Fibroblast of lung (primary cell): Measurements from ENCODE around the gene TPH2. TPM values are rescaled to one million over a fixed set of nuclear protein-coding genes. Genes with fewer than 3 reads are reported as not detected.

ENCODE experiments used
- DNase-seq, 2 donors: peaks; one replicate each; pipeline versions ENCODE4 v3.0.0 to v3.0.0-alpha.2; 2010; ENCODE audit warnings: low read depth in 2 of 2
- H2AFZ ChIP-seq: 2 replicates; pipeline ENCODE4 v1.5.1; 2012; ENCODE audit warnings: low read length, control low read depth, inconsistent platforms
- H3K27ac ChIP-seq: 2 replicates; pipeline ENCODE4 v1.5.1; 2011; ENCODE audit warnings: low read length, control low read depth; ENCODE audit not compliant: insufficient read depth
- H3K27me3 ChIP-seq: 2 replicates; pipeline ENCODE4 v1.5.1; 2011; ENCODE audit warnings: mild to moderate bottlenecking, low read length; ENCODE audit not compliant: control insufficient read depth, insufficient read depth
- H3K36me3 ChIP-seq: 2 replicates; pipeline ENCODE4 v1.5.1; 2011; ENCODE audit warnings: low read length; ENCODE audit not compliant: control insufficient read depth, insufficient read depth
- H3K4me1 ChIP-seq: 2 replicates; pipeline ENCODE4 v1.5.1; 2011; ENCODE audit warnings: low read length; ENCODE audit not compliant: control insufficient read depth, insufficient read depth; ENCODE audit errors: extremely low read depth
- H3K4me2 ChIP-seq: 2 replicates; pipeline ENCODE4 v1.5.1; 2011; ENCODE audit warnings: low read length, control low read depth; ENCODE audit not compliant: insufficient read depth; ENCODE audit errors: extremely low read depth
- H3K4me3 ChIP-seq, 4 experiments: fragments of 200-600 bp in 1 of 4; sonication (generic) in 1 of 4; replicated peaks in 1 of 4; 2 replicates each; pipeline ENCODE4 v1.5.1; 2011 to 2016; ENCODE audit warnings: low read length in 4 of 4, low read depth in 3 of 4, mild to moderate bottlenecking in 3 of 4, control low read depth in 2 of 4, inconsistent platforms in 1 of 4, mixed read lengths in 1 of 4; ENCODE audit not compliant: insufficient read depth in 1 of 4; ENCODE audit errors: control extremely low read depth in 1 of 4
- H3K79me2 ChIP-seq: 2 replicates; pipeline ENCODE4 v1.5.1; 2012; ENCODE audit warnings: mild to moderate bottlenecking, low read length, inconsistent platforms; ENCODE audit not compliant: control insufficient read depth, insufficient read depth
- H3K9ac ChIP-seq: 2 replicates; pipeline ENCODE4 v1.5.1; 2011; ENCODE audit warnings: mild to moderate bottlenecking, low read length, control low read depth; ENCODE audit not compliant: insufficient read depth
- H3K9me3 ChIP-seq: 2 replicates; pipeline ENCODE4 v1.5.1; 2012; ENCODE audit warnings: low read depth, low read length; ENCODE audit not compliant: control insufficient read depth, insufficient read depth
- H4K20me1 ChIP-seq: 2 replicates; pipeline ENCODE4 v1.5.1; 2011; ENCODE audit warnings: low read length; ENCODE audit not compliant: control insufficient read depth, insufficient read depth; ENCODE audit errors: extremely low read depth
- CTCF ChIP-seq, 2 donors: IDR thresholded peaks in 1 of 2; conservative IDR thresholded peaks in 1 of 2; 1 replicate in 1 of 2; 2 replicates in 1 of 2; pipeline ENCODE4 v1.5.1; 2011 to 2012; ENCODE audit warnings: low read length in 2 of 2, control low read depth in 1 of 2, inconsistent platforms in 1 of 2, low read depth in 1 of 2, mild to moderate bottlenecking in 1 of 2
- EZH2 ChIP-seq: IDR thresholded peaks from 2 replicates; pipeline ENCODE4 v1.5.1; 2012; ENCODE audit warnings: low read length, control low read depth, mild to moderate bottlenecking; ENCODE audit errors: missing control alignments
- polyA plus RNA-seq, 2 donors: library from polyadenylated mRNA; depleted of rRNA in 1 of 2; stranded (reverse) in 1 of 2; unstranded in 1 of 2; fragments of >200 nt; gene quantifications; 2 replicates each; pipeline ENCODE4 v1.2.1, GENCODE V29; 2011 to 2012; ENCODE audit warnings: missing spikeins in 1 of 2
- total RNA-seq: library from RNA; depleted of rRNA; stranded (reverse); fragments of >200 nt; gene quantifications from 2 replicates; pipeline ENCODE4 v1.2.1, GENCODE V29; 2014

Gene TPH2
- total and polyA plus RNA-seq, 2 donors (not counting 1 experiment from before 2014, with no cell fraction given), result 0.03 TPM; not detected in 1

- H3K9me3 ChIP-seq, result no peaks in the 10 kb centered on the region
- peak in 1 of 2 donors; percentile 66 for DNase-seq
- H4K20me1 ChIP-seq, result no peaks in the 10 kb centered on the region
- H3K9ac ChIP-seq, result no peak overlapping the region
- peak overlapping the region; percentile 66 for H3K27ac ChIP-seq
- no peak overlapping the region for H3K4me3 ChIP-seq
- TF ChIP-seq EZH2 (no peak), CTCF (conservative IDR thresholded peaks at IDR 0.05 in 1 of 2, IDR thresholded peaks at IDR 0.05 in 1 of 2; ENCODE audit: low read depth in 1 of 2, low read length in 2 of 2) (no peak)
- H3K79me2 ChIP-seq, result no peaks in the 10 kb centered on the region
- H3K4me1 ChIP-seq, result peaks cover 9% of the 10 kb centered on the region
- H3K27me3 ChIP-seq, result no peaks in the 10 kb centered on the region
- no peaks in the 10 kb centered on the region for H3K36me3 ChIP-seq
- no peak overlapping the region for H2AFZ ChIP-seq
- H3K4me2 ChIP-seq, result peak overlapping the region; percentile 64
Observed at GRCh38 chr12:71958056-71958455, 19.4 kb downstream of the TPH2 start.

GRCh38 chr12:71958457-71958856, 19.8 kb downstream of the TPH2 start:
- Histone ChIP-seq H3K79me2 (no peaks in the 10 kb centered on the region), H3K4me2 (peak overlapping the region; percentile 64), H4K20me1 (no peaks in the 10 kb centered on the region), H3K27me3 (no peaks in the 10 kb centered on the region), H3K4me1 (peaks cover 9% of the 10 kb centered on the region), H3K9ac (no peak overlapping the region), H3K27ac (peak overlapping the region; percentile 66), H3K36me3 (no peaks in the 10 kb centered on the region), H2AFZ (no peak overlapping the region), H3K4me3 (no peak overlapping the region), H3K9me3 (no peaks in the 10 kb centered on the region)
- peak; percentile 6 to 13 for DNase-seq
- TF ChIP-seq EZH2 (no peak), CTCF (conservative IDR thresholded peaks at IDR 0.05 in 1 of 2, IDR thresholded peaks at IDR 0.05 in 1 of 2; ENCODE audit: low read depth in 1 of 2, low read length in 2 of 2) (no peak)

GRCh38 chr12:71958993-71959578, 20.4 kb downstream of the TPH2 start:
- Histone ChIP-seq H3K36me3 (no peaks in the 10 kb centered on the region), H3K9me3 (no peaks in the 10 kb centered on the region), H3K4me3 (no peak overlapping the region), H3K79me2 (no peaks in the 10 kb centered on the region), H3K4me2 (peak overlapping the region; percentile 51), H4K20me1 (no peaks in the 10 kb centered on the region), H3K4me1 (peaks cover 9% of the 10 kb centered on the region), H3K27me3 (no peaks in the 10 kb centered on the region), H3K9ac (no peak overlapping the region), H3K27ac (peak overlapping the region; percentile 66), H2AFZ (no peak overlapping the region)
- TF ChIP-seq CTCF (conservative IDR thresholded peaks at IDR 0.05 in 1 of 2, IDR thresholded peaks at IDR 0.05 in 1 of 2; ENCODE audit: low read depth in 1 of 2, low read length in 2 of 2) (no peak), EZH2 (no peak)
- DNase-seq, result peak; percentile 9 to 46
